ENCODE data around the gene SCARB1. TPM values are rescaled to one million over a fixed set of nuclear protein-coding genes. Genes with fewer than 3 reads are reported as not detected.

Gene SCARB1
- total RNA-seq, 2 donors from 2014 or later = 33.0 to 36.2 TPM

GRCh38 chr12:124847113-124848074, 16.3 kb downstream of the SCARB1 start:
- Mint-ChIP-seq H3K27ac (no peak overlapping the region), H3K27me3 (ENCODE audit: insufficient read depth) (peaks cover 1% of the 10 kb centered on the region), H3K4me1 (peaks cover 23% of the 10 kb centered on the region), H3K36me3 (ENCODE audit: low read depth) (peaks cover 14% of the 10 kb centered on the region), H3K9me3 (no peaks in the 10 kb centered on the region), H3K4me3 (no peak overlapping the region)
- H3K27me3 ChIP-seq (ENCODE audit: control insufficient read depth, insufficient read depth, low read length, poor library complexity, severe bottlenecking) = no peaks in the 10 kb centered on the region
- H3K36me3 ChIP-seq (ENCODE audit: control insufficient read depth, insufficient read depth, low read length) = no peaks in the 10 kb centered on the region
- H3K4me3 ChIP-seq (ENCODE audit: low read length) = no peak overlapping the region
- 92% methylated on average over 8 to 12 of the region's 12 CpGs for WGBS, 2 experiments (ENCODE audit: insufficient coverage in 1 of 2, insufficient read length in 1 of 2)
- H3K9ac ChIP-seq (ENCODE audit: extremely low read depth, low read length, poor library complexity, severe bottlenecking) = no peak overlapping the region
- H3K4me1 ChIP-seq (ENCODE audit: control insufficient read depth, insufficient read depth, low read length) = no peaks in the 10 kb centered on the region
- DNase-seq = no peak
- no peak for TF ChIP-seq CTCF (conservative IDR thresholded peaks at IDR 0.05)
- no peaks in the 10 kb centered on the region for H3K9me3 ChIP-seq (ENCODE audit: control insufficient read depth, low read length)
- H3K27ac ChIP-seq (ENCODE audit: low read depth, low read length) = no peak overlapping the region

GRCh38 chr12:124844411-124845397, 19.0 kb downstream of the SCARB1 start:
- H3K27ac ChIP-seq (ENCODE audit: low read depth, low read length) = no peak overlapping the region
- no peak overlapping the region for H3K27ac Mint-ChIP-seq
- peaks cover 1% of the 10 kb centered on the region for H3K27me3 Mint-ChIP-seq (ENCODE audit: insufficient read depth)
- H3K4me1 ChIP-seq (ENCODE audit: control insufficient read depth, insufficient read depth, low read length) = no peaks in the 10 kb centered on the region
- no peaks in the 10 kb centered on the region for H3K9me3 Mint-ChIP-seq
- no peak for TF ChIP-seq CTCF (conservative IDR thresholded peaks at IDR 0.05)
- no peaks in the 10 kb centered on the region for H3K9me3 ChIP-seq (ENCODE audit: control insufficient read depth, low read length)
- H3K36me3 Mint-ChIP-seq (ENCODE audit: low read depth) = peaks cover 8% of the 10 kb centered on the region
- H3K4me1 Mint-ChIP-seq = peaks cover 27% of the 10 kb centered on the region
- WGBS, 2 experiments (ENCODE audit: insufficient coverage in 1 of 2, insufficient read length in 1 of 2) = 94% methylated on average over 32 to 37 of the region's 37 CpGs
- no peaks in the 10 kb centered on the region for H3K36me3 ChIP-seq (ENCODE audit: control insufficient read depth, insufficient read depth, low read length)
- H3K4me3 ChIP-seq (ENCODE audit: low read length) = no peak overlapping the region
- H3K9ac ChIP-seq (ENCODE audit: extremely low read depth, low read length, poor library complexity, severe bottlenecking) = no peak overlapping the region
- no peak overlapping the region for H3K4me3 Mint-ChIP-seq
- DNase-seq = peak; percentile 50
- no peaks in the 10 kb centered on the region for H3K27me3 ChIP-seq (ENCODE audit: control insufficient read depth, insufficient read depth, low read length, poor library complexity, severe bottlenecking)

GRCh38 chr12:124842800-124843510, 20.7 kb downstream of the SCARB1 start:
- Mint-ChIP-seq H3K27me3 (ENCODE audit: insufficient read depth) (no peaks in the 10 kb centered on the region), H3K9me3 (no peaks in the 10 kb centered on the region), H3K36me3 (ENCODE audit: low read depth) (peaks cover 2% of the 10 kb centered on the region)

More at GRCh38 chr12:124842800-124843510, 20.7 kb downstream of the SCARB1 start:
- Mint-ChIP-seq H3K27ac (peak overlapping the region; percentile 79), H3K4me3 (no peak overlapping the region), H3K4me1 (peaks cover 31% of the 10 kb centered on the region)
- Histone ChIP-seq H3K9ac (ENCODE audit: extremely low read depth, low read length, poor library complexity, severe bottlenecking) (no peak overlapping the region), H3K4me3 (ENCODE audit: low read length) (no peak overlapping the region), H3K27ac (ENCODE audit: low read depth, low read length) (no peak overlapping the region), H3K27me3 (ENCODE audit: control insufficient read depth, insufficient read depth, low read length, poor library complexity, severe bottlenecking) (no peaks in the 10 kb centered on the region), H3K9me3 (ENCODE audit: control insufficient read depth, low read length) (no peaks in the 10 kb centered on the region), H3K4me1 (ENCODE audit: control insufficient read depth, insufficient read depth, low read length) (no peaks in the 10 kb centered on the region), H3K36me3 (ENCODE audit: control insufficient read depth, insufficient read depth, low read length) (no peaks in the 10 kb centered on the region)
- TF ChIP-seq CTCF (conservative IDR thresholded peaks at IDR 0.05) = no peak
- DNase-seq = no peak
- 89 to 90% methylated on average over 13 to 16 of the region's 16 CpGs for WGBS, 2 experiments (ENCODE audit: insufficient coverage in 1 of 2, insufficient read length in 1 of 2)

Measured in endodermal cell (in vitro differentiated cells).